ENCODE results near the gene DCUN1D2.
"Not testable (repeated sequence)": the region's sequence is repeated elsewhere in the genome, so short reads cannot be mapped to it uniquely, and the experiment has no call there.

The DCUN1D2 gene

DNA sequence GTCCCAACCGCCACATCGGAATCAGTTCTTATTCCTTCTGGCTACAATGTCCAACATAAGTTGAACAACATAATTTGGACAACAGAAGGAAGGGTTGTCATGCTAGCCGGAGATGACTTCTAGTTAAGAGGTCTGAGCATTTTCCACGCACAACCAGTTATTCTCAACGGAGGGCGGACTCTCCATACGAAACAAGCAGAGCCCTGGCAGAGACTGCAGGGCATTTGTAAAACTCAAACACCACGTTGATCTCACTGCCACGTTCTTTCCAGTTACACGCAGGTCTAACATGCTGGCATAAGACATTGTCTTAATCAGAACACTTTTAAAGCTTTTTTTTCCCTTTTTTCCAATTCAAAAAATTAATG lies 38.3 kb upstream of the DCUN1D2 start:
- no peak overlapping the region for H3K4me3 ChIP-seq
- in situ Hi-C loops (cut with MboI; ENCODE audit: low sequenced_read_pairs) = no loop called here
- H3K9me3 ChIP-seq = no peaks in the 10 kb centered on the region
- H3K36me3 ChIP-seq (replicated peaks) = peaks cover 7% of the 10 kb centered on the region
- DNase-seq (ENCODE audit: low spot score in 2 of 2) = no peak
- no peaks in the 10 kb centered on the region for H3K27me3 ChIP-seq (ENCODE audit: low read depth)
- H3K4me1 ChIP-seq = no peaks in the 10 kb centered on the region

DNA sequence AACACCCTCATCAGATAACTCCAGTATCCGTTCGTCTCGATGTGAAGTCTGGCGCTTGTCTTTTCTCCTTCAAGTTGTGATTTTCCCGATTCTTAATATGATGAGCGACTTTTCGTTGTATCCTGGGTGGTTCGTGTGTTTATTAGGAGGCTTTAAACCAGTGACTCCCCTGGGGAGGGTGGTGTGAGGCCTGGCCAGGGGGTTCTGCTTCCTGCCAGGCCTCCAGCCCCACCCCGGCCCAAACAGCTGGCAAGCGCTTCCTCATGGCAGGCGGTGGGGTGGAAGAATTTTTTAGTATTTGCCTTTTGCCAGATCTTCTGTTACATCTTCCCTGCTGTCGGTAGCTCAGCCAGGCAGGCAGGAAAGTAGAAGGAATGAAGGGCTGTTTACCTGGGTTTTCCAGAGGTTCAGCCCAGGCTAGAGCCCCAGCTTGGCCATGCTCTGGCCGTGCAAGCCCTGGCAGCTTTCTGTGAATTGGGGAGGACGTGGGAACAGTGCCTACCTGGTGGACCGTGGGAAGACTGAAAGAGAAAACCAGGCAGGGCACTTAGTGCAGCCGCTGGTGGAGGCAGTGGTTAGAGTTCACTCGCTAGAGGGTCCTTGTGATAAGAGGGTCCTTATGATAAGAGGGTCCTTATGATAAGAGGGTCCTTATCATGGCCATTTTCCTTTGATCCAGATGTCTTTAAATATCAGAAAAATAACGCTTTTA lies 37.7 kb upstream of the DCUN1D2 start:
- H3K36me3 ChIP-seq (replicated peaks) = peaks cover 7% of the 10 kb centered on the region
- H3K9me3 ChIP-seq = no peaks in the 10 kb centered on the region
- H3K4me1 ChIP-seq = no peaks in the 10 kb centered on the region
- in situ Hi-C loops (cut with MboI; ENCODE audit: low sequenced_read_pairs) = no loop called here
- DNase-seq (ENCODE audit: low spot score in 2 of 2) = no peak
- no peaks in the 10 kb centered on the region for H3K27me3 ChIP-seq (ENCODE audit: low read depth)
- no peak overlapping the region for H3K4me3 ChIP-seq

DNA sequence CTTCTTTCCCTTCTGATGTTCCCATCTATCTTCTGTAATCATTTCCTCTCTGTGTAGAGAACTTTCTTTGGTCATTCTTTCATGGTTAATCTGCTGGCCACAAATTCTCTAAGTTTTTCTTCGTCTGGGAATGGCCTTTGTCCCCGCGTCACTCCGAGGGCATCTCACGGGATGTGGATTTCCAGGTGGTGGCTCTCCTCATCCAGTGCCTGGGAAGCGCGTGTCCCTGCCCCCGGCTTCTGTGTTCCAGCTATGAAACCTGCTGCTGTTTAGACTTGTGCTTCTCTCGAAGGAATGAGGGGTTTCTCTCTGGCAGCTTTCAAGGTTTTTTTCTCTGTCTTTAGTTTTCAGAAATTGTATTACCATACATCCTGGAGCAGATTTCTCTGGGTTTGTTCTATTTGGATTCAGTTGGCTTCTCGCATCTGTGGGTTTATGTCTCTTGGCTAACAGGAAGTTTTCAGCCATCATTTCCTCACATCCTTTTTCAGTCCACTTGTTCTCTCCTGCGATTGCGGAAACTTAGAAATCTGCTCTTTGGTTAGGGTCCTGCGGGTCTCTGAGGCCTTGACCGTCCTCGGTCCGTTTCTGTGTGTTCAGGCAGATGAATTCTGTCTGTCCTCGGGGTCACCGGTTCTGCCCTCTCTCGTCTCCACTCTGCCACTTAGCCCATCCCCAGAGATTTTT lies 36.9 kb upstream of the DCUN1D2 start:
- DNase-seq (ENCODE audit: low spot score in 2 of 2) = no peak
- no peaks in the 10 kb centered on the region for H3K9me3 ChIP-seq
- no peaks in the 10 kb centered on the region for H3K4me1 ChIP-seq
- peaks cover 7% of the 10 kb centered on the region for H3K36me3 ChIP-seq (replicated peaks)
- no peak overlapping the region for H3K4me3 ChIP-seq
- in situ Hi-C loops (cut with MboI; ENCODE audit: low sequenced_read_pairs) = no loop called here
- H3K27me3 ChIP-seq (ENCODE audit: low read depth) = no peaks in the 10 kb centered on the region

DNA sequence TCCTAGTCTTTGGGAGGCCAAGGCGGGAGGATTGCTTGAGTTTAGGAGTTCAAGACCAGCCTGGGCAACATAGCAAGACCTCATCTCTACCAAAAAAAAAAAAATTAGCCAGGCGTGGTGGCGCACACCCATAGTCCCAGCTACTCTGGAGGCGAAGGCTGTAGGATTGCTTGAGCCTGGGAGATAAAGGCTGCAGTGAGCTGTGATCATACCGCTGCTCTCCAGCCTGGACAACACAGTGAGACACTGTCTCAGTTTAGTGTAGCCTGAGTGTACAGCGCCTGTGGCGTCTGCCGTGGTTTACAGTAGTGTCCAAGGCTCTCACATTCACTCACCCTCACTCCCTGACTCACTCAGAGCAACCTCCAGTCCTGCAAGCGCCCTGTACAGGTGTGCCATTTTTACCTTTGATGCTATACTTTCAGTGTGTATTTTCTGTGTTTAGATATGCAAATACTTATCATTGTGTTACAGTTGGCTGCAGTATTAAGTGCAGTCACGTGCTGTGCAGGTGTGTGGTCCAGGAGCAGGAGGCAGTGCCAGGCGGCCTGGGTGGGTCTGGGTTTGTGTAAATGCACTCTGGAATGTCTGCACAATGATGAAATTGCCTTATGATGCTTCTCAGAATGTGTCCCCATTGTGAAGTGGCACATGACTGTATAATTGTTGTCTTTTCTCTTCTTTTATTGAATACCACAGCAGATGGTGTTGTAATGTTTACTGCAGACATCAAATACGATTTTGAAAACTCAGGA lies 36.1 kb upstream of the DCUN1D2 start:
- no peak overlapping the region for H3K4me3 ChIP-seq
- no peaks in the 10 kb centered on the region for H3K27me3 ChIP-seq (ENCODE audit: low read depth)
- no peaks in the 10 kb centered on the region for H3K4me1 ChIP-seq
- DNase-seq (ENCODE audit: low spot score in 2 of 2) = no peak
- no peaks in the 10 kb centered on the region for H3K9me3 ChIP-seq
- in situ Hi-C loops (cut with MboI; ENCODE audit: low sequenced_read_pairs) = no loop called here
- H3K36me3 ChIP-seq (replicated peaks) = peaks cover 13% of the 10 kb centered on the region

DNA sequence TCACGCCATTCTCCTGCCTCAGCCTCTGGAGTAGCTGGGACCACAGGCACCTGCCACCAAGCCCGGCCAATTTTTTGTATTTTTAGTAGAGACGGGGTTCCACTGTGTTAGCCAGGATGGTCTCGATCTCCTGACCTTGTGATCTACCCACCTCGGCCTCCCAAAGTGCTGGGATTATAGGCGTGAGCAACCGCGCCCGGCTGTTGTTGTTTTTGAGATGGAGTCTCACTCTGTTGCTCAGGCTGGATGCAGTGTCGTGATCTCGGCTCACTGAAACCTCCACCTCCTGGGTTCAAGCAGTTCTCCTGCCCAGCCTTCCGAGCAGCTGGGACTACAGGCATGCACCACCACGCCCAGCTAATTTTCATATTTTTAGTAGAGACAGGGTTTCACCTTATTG lies 31.9 kb upstream of the DCUN1D2 start:
- H3K9me3 ChIP-seq; DNase-seq (ENCODE audit: low spot score in 2 of 2); H3K4me3 ChIP-seq; H3K4me1 ChIP-seq; in situ Hi-C loops (cut with MboI; ENCODE audit: low sequenced_read_pairs); H3K27me3 ChIP-seq (ENCODE audit: low read depth): not testable (repeated sequence)
- H3K36me3 ChIP-seq (replicated peaks) = peaks cover 18% of the 10 kb centered on the region

DNA sequence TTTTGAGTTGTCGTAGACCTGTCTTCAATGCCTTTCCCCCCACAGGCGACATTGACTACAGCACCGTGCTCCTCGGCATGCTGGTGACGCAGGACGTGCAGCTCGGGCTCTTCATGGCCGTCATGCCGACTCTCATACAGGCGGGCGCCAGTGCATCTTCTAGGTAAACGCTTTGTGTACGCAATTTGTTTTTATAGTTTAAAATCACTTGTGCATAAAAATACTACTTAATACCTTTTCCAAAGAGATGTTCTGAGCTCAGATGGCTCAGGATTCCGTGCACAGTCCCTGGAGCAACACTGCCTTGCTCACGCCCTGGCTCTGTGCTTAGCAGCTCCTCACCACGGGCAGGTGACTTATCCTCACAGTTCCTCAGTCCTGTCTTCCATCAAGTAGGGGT lies 30.1 kb upstream of the DCUN1D2 start:
- DNase-seq (ENCODE audit: low spot score in 2 of 2) = no peak
- no peaks in the 10 kb centered on the region for H3K9me3 ChIP-seq
- in situ Hi-C loops (cut with MboI; ENCODE audit: low sequenced_read_pairs) = no loop called here
- no peaks in the 10 kb centered on the region for H3K27me3 ChIP-seq (ENCODE audit: low read depth)
- H3K36me3 ChIP-seq (replicated peaks) = peaks cover 21% of the 10 kb centered on the region
- H3K4me1 ChIP-seq = no peaks in the 10 kb centered on the region
- H3K4me3 ChIP-seq = no peak overlapping the region

DNA sequence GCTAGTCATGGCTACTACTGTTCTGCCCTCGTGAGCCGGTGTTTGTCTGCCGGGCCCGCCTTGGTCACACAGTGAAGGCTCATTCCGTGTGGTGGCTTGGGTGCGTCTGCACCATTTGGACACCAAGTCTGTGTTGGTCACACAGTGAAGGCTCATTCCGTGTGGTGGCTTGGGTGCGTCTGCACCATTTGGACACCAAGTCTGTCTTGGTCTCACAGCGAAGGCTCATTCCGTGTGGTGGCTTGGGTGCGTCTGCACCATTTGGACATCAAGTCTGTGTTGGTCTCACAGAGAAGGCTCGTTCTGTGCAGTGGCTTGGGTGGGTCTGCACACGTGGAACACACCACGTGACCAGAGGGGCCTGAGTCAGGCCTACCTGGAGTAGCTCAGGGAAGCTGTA lies 29.0 kb upstream of the DCUN1D2 start:
- in situ Hi-C loops (cut with MboI; ENCODE audit: low sequenced_read_pairs) = no loop called here
- H3K36me3 ChIP-seq (replicated peaks) = peaks cover 17% of the 10 kb centered on the region
- no peak overlapping the region for H3K4me3 ChIP-seq
- no peaks in the 10 kb centered on the region for H3K4me1 ChIP-seq
- H3K27me3 ChIP-seq (ENCODE audit: low read depth) = no peaks in the 10 kb centered on the region
- H3K9me3 ChIP-seq = no peaks in the 10 kb centered on the region
- no peak for DNase-seq (ENCODE audit: low spot score in 2 of 2)

DNA sequence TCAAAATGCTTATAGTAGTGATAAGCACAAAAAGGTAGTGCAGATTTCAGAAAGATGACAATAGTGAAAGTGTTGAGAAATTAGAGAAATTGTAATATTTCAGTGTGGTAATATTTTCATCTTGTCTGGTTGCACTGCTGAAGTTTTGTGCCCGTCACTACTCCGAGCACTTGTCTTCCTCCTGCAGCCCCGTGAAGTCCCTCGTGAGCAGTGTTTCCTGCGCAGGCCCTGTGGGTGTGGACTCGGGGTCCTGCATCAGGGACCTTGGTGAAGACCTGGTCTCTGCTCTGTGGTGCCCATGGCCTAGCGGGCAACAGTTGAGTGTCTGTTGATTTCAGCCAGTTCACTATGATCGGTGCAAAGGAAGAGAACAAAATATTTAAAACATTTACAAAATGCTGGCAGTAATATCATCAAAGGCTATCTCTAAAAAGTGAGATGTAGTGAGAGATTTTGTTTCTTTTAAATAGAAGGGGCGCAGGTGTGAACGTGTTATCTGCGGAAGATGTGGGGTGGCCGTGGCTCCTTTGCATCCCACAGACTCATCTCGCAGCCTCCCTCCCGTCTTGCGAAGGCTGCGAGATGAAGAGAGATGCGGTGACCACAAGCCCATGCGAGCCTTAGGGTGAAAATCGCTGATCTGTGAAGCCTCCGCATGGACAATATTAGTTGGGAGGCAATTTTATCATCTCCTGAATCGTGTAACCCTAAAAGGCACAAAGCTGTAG lies 27.7 kb upstream of the DCUN1D2 start:
- in situ Hi-C loops (cut with MboI; ENCODE audit: low sequenced_read_pairs) = no loop called here
- Histone ChIP-seq H3K27me3 (ENCODE audit: low read depth) (no peaks in the 10 kb centered on the region), H3K4me1 (no peaks in the 10 kb centered on the region), H3K4me3 (no peak overlapping the region), H3K9me3 (no peaks in the 10 kb centered on the region), H3K36me3 (replicated peaks) (peaks cover 23% of the 10 kb centered on the region)
- DNase-seq (ENCODE audit: low spot score in 2 of 2) = no peak

DNA sequence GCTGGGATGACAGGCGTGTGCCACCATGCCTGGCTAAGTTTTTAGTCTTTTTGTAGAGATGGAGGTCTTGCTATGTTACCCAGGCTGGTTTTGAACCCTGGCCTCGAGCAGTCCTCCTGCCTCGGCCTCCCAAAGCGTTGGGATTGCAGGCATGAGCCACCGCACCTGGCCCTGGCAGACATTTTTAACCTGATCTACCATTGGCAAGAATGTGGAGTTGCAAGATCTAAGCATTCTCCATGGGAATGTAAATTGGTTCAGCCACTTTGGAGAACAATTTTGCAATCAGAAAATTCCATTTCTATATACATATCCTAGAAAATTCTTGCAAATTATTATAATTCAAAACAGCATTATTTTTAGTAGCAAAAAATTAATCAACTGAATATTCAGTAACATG lies 24.3 kb upstream of the DCUN1D2 start:
- Histone ChIP-seq H3K4me3 (no peak overlapping the region), H3K36me3 (replicated peaks) (peaks cover 21% of the 10 kb centered on the region)
- in situ Hi-C loops (cut with MboI; ENCODE audit: low sequenced_read_pairs) = no loop called here

DNA sequence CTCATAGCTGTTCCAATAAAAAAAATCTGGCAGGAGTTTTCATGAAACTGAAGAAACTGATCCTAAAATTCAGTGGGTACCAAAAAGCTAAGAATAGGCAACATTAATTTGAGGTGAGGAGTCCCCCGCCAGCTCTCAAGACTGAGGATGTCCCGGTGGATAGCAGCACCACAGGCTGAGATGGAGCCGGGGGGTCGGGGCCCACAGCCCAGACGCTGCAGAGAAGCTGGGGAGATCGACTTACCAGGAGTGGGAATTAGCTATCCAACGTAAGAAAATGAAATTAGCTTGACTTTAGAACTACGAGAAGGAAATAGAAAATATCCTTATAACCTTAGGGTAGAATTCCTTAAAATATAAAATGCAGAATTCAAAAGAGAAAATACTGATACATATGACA lies 23.2 kb upstream of the DCUN1D2 start:
- Histone ChIP-seq H3K36me3 (replicated peaks) (peaks cover 21% of the 10 kb centered on the region), H3K27me3 (ENCODE audit: low read depth) (no peaks in the 10 kb centered on the region), H3K4me1 (no peaks in the 10 kb centered on the region), H3K4me3 (no peak overlapping the region), H3K9me3 (no peaks in the 10 kb centered on the region)
- no peak for DNase-seq (ENCODE audit: low spot score in 2 of 2)
- in situ Hi-C loops (cut with MboI; ENCODE audit: low sequenced_read_pairs) = no loop called here

More for the DNA sequence above, 24.3 kb upstream of the DCUN1D2 start:
- no peak for DNase-seq (ENCODE audit: low spot score in 2 of 2)
- Histone ChIP-seq H3K9me3 (no peaks in the 10 kb centered on the region), H3K4me1 (no peaks in the 10 kb centered on the region), H3K27me3 (ENCODE audit: low read depth) (no peaks in the 10 kb centered on the region)

DNA sequence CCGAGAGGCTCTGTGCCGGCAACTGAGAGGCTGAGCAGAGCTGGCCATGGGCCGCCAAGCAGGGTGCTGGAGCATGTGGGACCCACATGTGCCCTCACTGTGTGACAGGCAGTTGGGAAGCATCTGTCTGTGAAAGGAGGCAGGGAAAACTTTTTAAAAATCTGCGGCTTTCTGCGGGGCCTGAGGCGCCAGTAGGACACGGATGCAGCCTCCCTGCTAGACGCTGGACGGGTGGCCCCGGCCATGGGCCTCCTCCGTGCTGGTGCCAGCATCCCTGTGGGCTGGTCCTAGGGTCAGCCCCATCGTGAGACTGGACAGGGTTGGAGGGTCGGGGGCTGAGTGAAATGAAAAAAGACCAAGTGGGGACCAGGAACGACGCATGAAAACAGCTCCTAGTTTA lies 20.9 kb upstream of the DCUN1D2 start:
- peaks cover 21% of the 10 kb centered on the region for H3K36me3 ChIP-seq (replicated peaks)
- no peaks in the 10 kb centered on the region for H3K9me3 ChIP-seq
- H3K4me1 ChIP-seq = no peaks in the 10 kb centered on the region
- H3K27me3 ChIP-seq (ENCODE audit: low read depth) = no peaks in the 10 kb centered on the region
- DNase-seq (ENCODE audit: low spot score in 2 of 2) = no peak
- H3K4me3 ChIP-seq = no peak overlapping the region
- in situ Hi-C loops (cut with MboI; ENCODE audit: low sequenced_read_pairs) = no loop called here

DNA sequence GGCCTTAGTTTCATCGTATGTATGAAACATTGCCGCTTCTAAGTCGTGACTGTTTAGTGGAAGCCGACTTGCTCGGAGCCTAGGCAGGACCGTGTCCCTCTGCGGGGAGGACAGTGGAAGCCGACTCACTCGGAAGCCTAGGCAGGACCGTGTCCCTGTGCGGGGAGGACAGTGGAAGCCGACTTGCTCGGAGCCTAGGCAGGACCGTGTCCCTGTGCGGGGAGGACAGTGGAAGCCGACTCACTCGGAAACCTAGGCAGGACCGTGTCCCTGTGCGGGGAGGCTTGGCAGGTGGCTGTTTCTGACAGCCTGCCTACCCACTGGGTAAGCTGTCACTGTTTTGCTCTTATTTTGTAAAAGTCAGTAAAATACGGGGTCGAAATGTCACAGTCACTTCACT lies 20.4 kb upstream of the DCUN1D2 start:
- no peak for DNase-seq (ENCODE audit: low spot score in 2 of 2)
- Histone ChIP-seq H3K4me3 (no peak overlapping the region), H3K27me3 (ENCODE audit: low read depth) (no peaks in the 10 kb centered on the region), H3K9me3 (no peaks in the 10 kb centered on the region), H3K4me1 (no peaks in the 10 kb centered on the region), H3K36me3 (replicated peaks) (peaks cover 21% of the 10 kb centered on the region)
- in situ Hi-C loops (cut with MboI; ENCODE audit: low sequenced_read_pairs) = no loop called here

DNA sequence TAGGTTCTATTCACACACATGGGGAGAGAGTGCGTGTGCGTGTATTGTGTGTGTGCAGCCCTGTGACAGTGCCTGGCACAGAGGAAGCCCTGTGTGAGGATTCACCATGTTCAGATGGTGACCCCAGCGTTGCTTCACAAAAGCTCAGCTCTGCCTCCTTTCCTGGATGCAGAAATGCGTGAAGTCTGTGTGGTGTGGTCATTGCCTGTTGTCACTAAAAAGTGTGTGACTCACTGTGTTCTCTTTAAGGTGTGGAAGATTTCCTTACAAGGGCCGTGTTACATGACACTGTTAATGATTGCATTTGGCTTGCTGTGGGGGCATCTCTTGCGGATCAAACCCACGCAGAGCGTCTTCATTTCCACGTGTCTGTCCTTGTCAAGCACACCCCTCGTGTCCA lies 19.5 kb upstream of the DCUN1D2 start:
- Histone ChIP-seq H3K36me3 (replicated peaks) (peaks cover 29% of the 10 kb centered on the region), H3K27me3 (ENCODE audit: low read depth) (no peaks in the 10 kb centered on the region), H3K4me3 (no peak overlapping the region), H3K4me1 (no peaks in the 10 kb centered on the region), H3K9me3 (no peaks in the 10 kb centered on the region)
- no peak for DNase-seq (ENCODE audit: low spot score in 2 of 2)
- in situ Hi-C loops (cut with MboI; ENCODE audit: low sequenced_read_pairs) = no loop called here
